ENCODE data around the gene PRKCSH. TPM values are rescaled to one million over a fixed set of nuclear protein-coding genes. Genes with fewer than 3 reads are reported as not detected.

The PRKCSH gene
- total and polyA plus RNA-seq, 10 of the 15 experiments (the other 5 are each of a cell fraction or from before 2014, with no cell fraction given): 1.1 to 280 (median 44.1) TPM

GRCh38 chr19:11408591-11408990 lies 26.8 kb upstream of the PRKCSH start:
- H3K79me2 ChIP-seq (ENCODE audit: control insufficient read depth, insufficient read depth, low read length): no peaks in the 10 kb centered on the region
- POLR2A ChIA-PET: no interaction called here
- RAD21 ChIA-PET (ENCODE audit: unreplicated experiment): no interaction called here
- SMC1A ChIA-PET (ENCODE audit: uncharacterized antibody, unreplicated experiment): no interaction called here
- FAIRE-seq: peak; percentile 57
- H3K27ac ChIP-seq (ENCODE audit: control insufficient read depth, insufficient read depth): no peak overlapping the region
- ATAC-seq: no peak
- no TSS peak for BruUV-seq (replicated peaks)
- DNase-seq (ENCODE audit: low read depth, low spot score): no peak
- no peak overlapping the region for H3K4me3 ChIP-seq
- no peaks in the 10 kb centered on the region for H4K20me1 ChIP-seq (ENCODE audit: control insufficient read depth, insufficient read depth)
- CTCF ChIA-PET: no interaction called here
- in situ Hi-C loops (cut with MboI): no loop called here
- H3K36me3 ChIP-seq (ENCODE audit: control insufficient read depth in 2 of 2, insufficient read depth in 2 of 2, low read length in 1 of 2): no peaks in the 10 kb centered on the region
- no peaks in the 10 kb centered on the region for H3K9me3 ChIP-seq (replicated peaks; ENCODE audit: control insufficient read depth, insufficient read depth, low read length)
- H3K9ac ChIP-seq (ENCODE audit: control insufficient read depth, insufficient read depth, low read length): no peak overlapping the region
- intact Hi-C loops (cut with micrococcal nuclease; ENCODE audit: unreplicated experiment): no loop called here
- TF ChIP-seq ELK1 (IDR thresholded peaks at IDR 0.05; ENCODE audit: low read depth, low read length) (no peak), ESRRA (IDR thresholded peaks at IDR 0.05; ENCODE audit: low read length) (no peak), NFIC (IDR thresholded peaks at IDR 0.05; ENCODE audit: low read depth, low read length) (no peak), EZH2 (IDR thresholded peaks at IDR 0.05; ENCODE audit: borderline replicate concordance, control insufficient read depth, low read depth, low read length) (no peak), CHD4 (IDR thresholded peaks at IDR 0.05) (no peak), MYB (IDR thresholded peaks at IDR 0.05; ENCODE audit: borderline replicate concordance, low read depth, low read length) (no peak), GABPA (IDR thresholded peaks at IDR 0.05; ENCODE audit: low read depth) (no peak), FOXK2 (IDR thresholded peaks at IDR 0.05) (no peak), IRF4 (IDR thresholded peaks at IDR 0.05; ENCODE audit: low read depth, low read length) (no peak), ZNF24 (IDR thresholded peaks at IDR 0.05) (no peak), SMAD5 (IDR thresholded peaks at IDR 0.05; ENCODE audit: low read depth) (no peak)
- TF ChIP-seq, protein P1, sequence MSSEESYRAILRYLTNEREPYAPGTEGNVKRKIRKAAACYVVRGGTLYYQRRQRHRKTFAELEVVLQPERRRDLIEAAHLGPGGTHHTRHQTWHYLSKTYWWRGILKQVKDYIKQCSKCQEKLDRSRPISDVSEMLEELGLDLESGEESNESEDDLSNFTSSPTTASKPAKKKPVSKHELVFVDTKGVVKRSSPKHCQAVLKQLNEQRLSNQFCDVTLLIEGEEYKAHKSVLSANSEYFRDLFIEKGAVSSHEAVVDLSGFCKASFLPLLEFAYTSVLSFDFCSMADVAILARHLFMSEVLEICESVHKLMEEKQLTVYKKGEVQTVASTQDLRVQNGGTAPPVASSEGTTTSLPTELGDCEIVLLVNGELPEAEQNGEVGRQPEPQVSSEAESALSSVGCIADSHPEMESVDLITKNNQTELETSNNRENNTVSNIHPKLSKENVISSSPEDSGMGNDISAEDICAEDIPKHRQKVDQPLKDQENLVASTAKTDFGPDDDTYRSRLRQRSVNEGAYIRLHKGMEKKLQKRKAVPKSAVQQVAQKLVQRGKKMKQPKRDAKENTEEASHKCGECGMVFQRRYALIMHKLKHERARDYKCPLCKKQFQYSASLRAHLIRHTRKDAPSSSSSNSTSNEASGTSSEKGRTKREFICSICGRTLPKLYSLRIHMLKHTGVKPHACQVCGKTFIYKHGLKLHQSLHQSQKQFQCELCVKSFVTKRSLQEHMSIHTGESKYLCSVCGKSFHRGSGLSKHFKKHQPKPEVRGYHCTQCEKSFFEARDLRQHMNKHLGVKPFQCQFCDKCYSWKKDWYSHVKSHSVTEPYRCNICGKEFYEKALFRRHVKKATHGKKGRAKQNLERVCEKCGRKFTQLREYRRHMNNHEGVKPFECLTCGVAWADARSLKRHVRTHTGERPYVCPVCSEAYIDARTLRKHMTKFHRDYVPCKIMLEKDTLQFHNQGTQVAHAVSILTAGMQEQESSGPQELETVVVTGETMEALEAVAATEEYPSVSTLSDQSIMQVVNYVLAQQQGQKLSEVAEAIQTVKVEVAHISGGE (CRISPR knock-in tag; IDR thresholded peaks at IDR 0.05): no peak
- no peaks in the 10 kb centered on the region for H3K4me1 ChIP-seq (ENCODE audit: control insufficient read depth, insufficient read depth, low read length)
- H2AFZ ChIP-seq (ENCODE audit: control insufficient read depth, low read depth, low read length): no peak overlapping the region
- H3K27me3 ChIP-seq (replicated peaks in 1 of 2; ENCODE audit: control insufficient read depth in 2 of 2, insufficient read depth in 2 of 2, low read length in 1 of 2): no peaks in the 10 kb centered on the region; a peak in 1 of 4 replicates
- H3K4me2 ChIP-seq (ENCODE audit: control insufficient read depth, insufficient read depth): no peak overlapping the region
- WGBS (ENCODE audit: insufficient coverage, insufficient replicate concordance, low lambda C conversion rate, missing lambda C conversion rate): 53% methylated on average over 4 of the region's 4 CpGs

Data from GM12878 (cell line).